H9 (cell line): Measurements from ENCODE around the gene UBTF. TPM values are rescaled to one million over a fixed set of nuclear protein-coding genes. Genes with fewer than 3 reads are reported as not detected.

Experiments
- DNase-seq: peaks from one replicate; pipeline ENCODE4 v3.0.0-alpha.2; 2017
- H2AFZ ChIP-seq: one replicate; pipeline ENCODE4 v1.6.1; 2013; ENCODE audit warnings: mild to moderate bottlenecking, low read length, control low read depth, moderate library complexity
- H2AK5ac ChIP-seq: 2 replicates; pipeline ENCODE4 v1.6.1; 2013; ENCODE audit warnings: low read length, control low read depth, mixed read lengths; ENCODE audit not compliant: insufficient read length
- H2BK120ac ChIP-seq: one replicate; pipeline ENCODE4 v1.6.1; 2013; ENCODE audit warnings: low read depth, mild to moderate bottlenecking, low read length, control low read depth, inconsistent platforms; ENCODE audit not compliant: poor library complexity, severe bottlenecking
- H2BK12ac ChIP-seq: 2 replicates; pipeline ENCODE4 v1.6.1; 2013; ENCODE audit warnings: low read length, control low read depth, mixed read lengths, low read depth; ENCODE audit not compliant: insufficient read length
- H2BK15ac ChIP-seq: 2 replicates; pipeline ENCODE4 v1.6.1; 2013; ENCODE audit warnings: low read depth, low read length, control low read depth
- H2BK20ac ChIP-seq: one replicate; pipeline ENCODE4 v1.6.1; 2013; ENCODE audit warnings: low read depth, mild to moderate bottlenecking, low read length, control low read depth, inconsistent platforms; ENCODE audit not compliant: poor library complexity, severe bottlenecking
- H2BK5ac ChIP-seq: 2 replicates; pipeline ENCODE4 v1.6.1; 2013; ENCODE audit warnings: low read length, control low read depth, mixed read lengths; ENCODE audit not compliant: insufficient read length
- H3K14ac ChIP-seq: 2 replicates; pipeline ENCODE4 v1.6.1; 2013; ENCODE audit warnings: low read length, control low read depth; ENCODE audit not compliant: insufficient read depth
- H3K18ac ChIP-seq: 2 replicates; pipeline ENCODE4 v1.6.1; 2013; ENCODE audit warnings: low read depth, mild to moderate bottlenecking, mixed read lengths, low read length, control low read depth; ENCODE audit not compliant: insufficient read length
- H3K23ac ChIP-seq: 2 replicates; pipeline ENCODE4 v1.6.1; 2013; ENCODE audit warnings: low read length, control low read depth, mixed read lengths, low read depth; ENCODE audit not compliant: insufficient read length
- H3K23me2 ChIP-seq: 2 replicates; pipeline ENCODE4 v1.6.1; 2013; ENCODE audit warnings: low read depth, mild to moderate bottlenecking, mixed read lengths, low read length, control low read depth; ENCODE audit not compliant: insufficient read length, poor library complexity, severe bottlenecking
- H3K27ac ChIP-seq: 2 replicates; pipeline ENCODE4 v1.5.1; 2013; ENCODE audit warnings: low read length, control low read depth, mixed read lengths, low read depth; ENCODE audit not compliant: insufficient read length
- H3K27me3 ChIP-seq: 2 replicates; pipeline ENCODE4 v1.6.1; 2013; ENCODE audit warnings: low read length, control low read depth, inconsistent platforms; ENCODE audit not compliant: insufficient read depth
- H3K4ac ChIP-seq: 2 replicates; pipeline ENCODE4 v1.6.1; 2013; ENCODE audit warnings: low read depth, mild to moderate bottlenecking, control low read depth, inconsistent platforms, low read length, moderate library complexity
- H3K4me1 ChIP-seq: 2 replicates; pipeline ENCODE4 v1.6.1; 2013; ENCODE audit warnings: low read length, control low read depth, inconsistent platforms; ENCODE audit not compliant: insufficient read depth
- H3K4me2 ChIP-seq: 2 replicates; pipeline ENCODE4 v1.6.1; 2013; ENCODE audit warnings: low read length, control low read depth, mixed read lengths; ENCODE audit not compliant: insufficient read length, insufficient read depth
- H3K56ac ChIP-seq: 2 replicates; pipeline ENCODE4 v1.6.1; 2013; ENCODE audit warnings: low read depth, mild to moderate bottlenecking, mixed read lengths, low read length, control low read depth; ENCODE audit not compliant: insufficient read length
- H3K79me1 ChIP-seq: 2 replicates; pipeline ENCODE4 v1.6.1; 2013; ENCODE audit warnings: low read depth, mild to moderate bottlenecking, moderate library complexity, low read length, control low read depth, inconsistent platforms; ENCODE audit not compliant: insufficient read depth, poor library complexity, severe bottlenecking
- H3K79me2 ChIP-seq: 2 replicates; pipeline ENCODE4 v1.6.1; 2013; ENCODE audit warnings: low read length, control low read depth, inconsistent platforms; ENCODE audit not compliant: insufficient read depth
- H3K9ac ChIP-seq: 2 replicates; pipeline ENCODE4 v1.6.1; 2013; ENCODE audit warnings: low read length, control low read depth, mixed read lengths; ENCODE audit not compliant: insufficient read length; ENCODE audit errors: extremely low read depth
- H3K9me3 ChIP-seq: one replicate; pipeline ENCODE4 v1.6.1; 2013; ENCODE audit warnings: low read depth, low read length, inconsistent platforms; ENCODE audit not compliant: control insufficient read depth
- H3T11ph ChIP-seq: one replicate; pipeline ENCODE4 v1.6.1; 2013; ENCODE audit warnings: mild to moderate bottlenecking, low read length, control low read depth, inconsistent platforms
- H4K20me1 ChIP-seq: one replicate; pipeline ENCODE4 v1.6.1; 2013; ENCODE audit not compliant: control insufficient read depth, insufficient read length, insufficient read depth
- H4K5ac ChIP-seq: 2 replicates; pipeline ENCODE4 v1.6.1; 2013; ENCODE audit warnings: low read depth, mild to moderate bottlenecking, mixed read lengths, low read length, control low read depth; ENCODE audit not compliant: insufficient read length
- H4K8ac ChIP-seq: replicated peaks from 2 replicates; pipeline ENCODE4 v1.6.1; 2013; ENCODE audit warnings: low read length, control low read depth, mixed read lengths, low read depth; ENCODE audit not compliant: insufficient read length
- H4K91ac ChIP-seq: 2 replicates; pipeline ENCODE4 v1.6.1; 2013; ENCODE audit warnings: low read depth, mild to moderate bottlenecking, moderate library complexity, mixed read lengths, low read length, control low read depth; ENCODE audit not compliant: insufficient read length
- H3K27ac Mint-ChIP-seq, 3 experiments: 2 replicates in 2 of 3; 3 replicates in 1 of 3; pipeline ENCODE4 v1.8.0; 2020 to 2021; ENCODE audit warnings: mixed read lengths in 3 of 3, mild to moderate bottlenecking in 1 of 3, moderate library complexity in 1 of 3
- H3K27me3 Mint-ChIP-seq: 2 replicates; pipeline ENCODE4 v1.8.0; 2021; ENCODE audit warnings: low read depth, mild to moderate bottlenecking, moderate library complexity, mixed read lengths
- H3K36me3 Mint-ChIP-seq, 3 experiments: 2 replicates in 2 of 3; 3 replicates in 1 of 3; pipeline ENCODE4 v1.8.0; 2020 to 2021; ENCODE audit warnings: low read depth in 3 of 3, mixed read lengths in 3 of 3; ENCODE audit not compliant: insufficient read depth in 1 of 3
- H3K4me1 Mint-ChIP-seq, 2 experiments: 2 replicates each; pipeline ENCODE4 v1.8.0; 2020; ENCODE audit warnings: mixed read lengths in 2 of 2
- H3K4me3 Mint-ChIP-seq, 2 experiments: 2 replicates in 1 of 2; 3 replicates in 1 of 2; pipeline ENCODE4 v1.8.0; 2020 to 2021; ENCODE audit warnings: mild to moderate bottlenecking in 2 of 2, mixed read lengths in 2 of 2, moderate library complexity in 1 of 2
- H3K9me3 Mint-ChIP-seq, 2 experiments: 2 replicates in 1 of 2; 3 replicates in 1 of 2; pipeline ENCODE4 v1.8.0; 2020; ENCODE audit warnings: mild to moderate bottlenecking in 2 of 2, mixed read lengths in 2 of 2, moderate library complexity in 1 of 2
- CTCF ChIP-seq: fragments of 200-600 bp; sonication (generic); conservative IDR thresholded peaks from 3 replicates; pipeline ENCODE4 v1.8.0; 2021; ENCODE audit warnings: antibody characterized with exemption, mild to moderate bottlenecking
- WGBS: extraction: QIAGEN DNeasy Blood & Tissue Kit; methylation state at CpG from one replicate; pipeline ENCODE4 v1.1.7; 2013; ENCODE audit warnings: missing lambda C conversion rate, low lambda C conversion rate, mixed read lengths; ENCODE audit not compliant: insufficient read length; ENCODE audit errors: extremely low coverage; 5-methylcytosine and 5-hydroxymethylcytosine counted together
- total RNA-seq: library from RNA; stranded (reverse); gene quantifications from 2 replicates; pipeline ENCODE4 v1.2.1, GENCODE V29; 2021

Gene UBTF
- total RNA-seq, 1 experiment from 2014 or later, result 151 TPM

GRCh38 chr17:44193326-44194084, 26.0 kb downstream of the UBTF start:
- 0 out of 2 replicates have a peak, but pooled peaks cover 2% of the 10 kb centered on the region for H3K4me1 ChIP-seq
- H2BK20ac ChIP-seq, result no peak overlapping the region
- H3K23ac ChIP-seq, result no peak overlapping the region
- H3K4me3 Mint-ChIP-seq, result no peak overlapping the region
- H2BK5ac ChIP-seq, result no peak overlapping the region
- H3K27ac ChIP-seq, result no peak overlapping the region
- H3K4me1 Mint-ChIP-seq, result peaks cover 23 to 36% of the 10 kb centered on the region in 2 experiments
- H3K27ac Mint-ChIP-seq, result peak overlapping the region in 2 of 3 experiments; percentile 15 to 85; a peak in 2 of 7 replicates
- no peak overlapping the region for H3K4me2 ChIP-seq
- H3K18ac ChIP-seq, result no peak overlapping the region
- H4K20me1 ChIP-seq, result no peaks in the 10 kb centered on the region
- no peak overlapping the region for H3T11ph ChIP-seq
- H3K79me2 ChIP-seq, result peaks cover 3% of the 10 kb centered on the region; the same call in 1 of the 2 replicates
- H2BK12ac ChIP-seq, result no peak overlapping the region
- H4K8ac ChIP-seq, result no peak overlapping the region
- H3K27me3 Mint-ChIP-seq, result no peaks in the 10 kb centered on the region
- H3K4ac ChIP-seq, result no peak overlapping the region
- no peak overlapping the region for H4K5ac ChIP-seq
- DNase-seq, result no peak
- H2BK15ac ChIP-seq, result no peak overlapping the region
- no peaks in the 10 kb centered on the region for H3K9me3 ChIP-seq
- TF ChIP-seq CTCF, result no peak
- WGBS, result no CpG with 5 or more reads among the region's 14 CpGs
- H2AK5ac ChIP-seq, result no peak overlapping the region
- no peak overlapping the region for H2BK120ac ChIP-seq
- no peak overlapping the region for H3K56ac ChIP-seq
- H4K91ac ChIP-seq, result no peak overlapping the region
- no peak overlapping the region for H3K14ac ChIP-seq
- peaks cover 24 to 80% (median 63%) of the 10 kb centered on the region in 3 experiments; a peak in 6 of 7 replicates for H3K36me3 Mint-ChIP-seq
- peaks cover 5% of the 10 kb centered on the region for H3K23me2 ChIP-seq
- H3K9me3 Mint-ChIP-seq, result no peaks in the 10 kb centered on the region
- H3K79me1 ChIP-seq, result no peaks in the 10 kb centered on the region
- no peak overlapping the region for H2AFZ ChIP-seq
- H3K27me3 ChIP-seq, result no peaks in the 10 kb centered on the region
- no peak overlapping the region for H3K9ac ChIP-seq
